Caco-2 (cell line): ENCODE measurements around the gene MYPOP. TPM values are rescaled to one million over a fixed set of nuclear protein-coding genes. Genes with fewer than 3 reads are reported as not detected.

Experiments
- BruUV-seq: library from RNA; stranded (reverse); fragments of 400-500 nt; replicated peaks from 2 replicates; lab custom pipeline; 2021; lab: Mats Ljungman, UMichigan
- CTCF ChIA-PET: fragments of 300-600 bp; sonication (Branson Sonifier 250); formaldehyde crosslinking; loops from one replicate; lab custom pipeline; 2022; ENCODE audit warnings: antibody characterized with exemption; lab: Charles Lee
- POLR2A ChIA-PET: fragments of 300-600 bp; sonication (Branson Sonifier 250); formaldehyde crosslinking; loops from one replicate; lab custom pipeline; 2022; ENCODE audit warnings: antibody characterized with exemption; lab: Charles Lee
- DNase-seq, 2 experiments: peaks; one replicate each; pipeline versions ENCODE4 v3.0.0 to v3.0.0-alpha.2; 2020 to 2022
- H3K27me3 ChIP-seq: replicated peaks from 2 replicates; pipeline ENCODE4 v1.6.0; 2011; ENCODE audit warnings: low read length; ENCODE audit not compliant: control insufficient read depth, insufficient read depth
- H3K36me3 ChIP-seq: 2 replicates; pipeline ENCODE4 v1.5.1; 2011; ENCODE audit warnings: low read length; ENCODE audit not compliant: control insufficient read depth, insufficient read depth
- H3K4me1 ChIP-seq: fragments of 250-450 bp; sonication (Bioruptor Pico); 2 replicates; pipeline ENCODE4 v1.5.1; 2020; ENCODE audit warnings: mild to moderate bottlenecking
- H3K4me3 ChIP-seq: 2 replicates; pipeline ENCODE4 v1.5.1; 2011; ENCODE audit warnings: low read depth, mild to moderate bottlenecking, control low read depth, low read length
- H3K9me3 ChIP-seq: fragments of 250-450 bp; sonication (Bioruptor Pico); 2 replicates; pipeline ENCODE4 v1.5.1; 2020; ENCODE audit warnings: mild to moderate bottlenecking, moderate library complexity
- H3K27ac Mint-ChIP-seq: one replicate; pipeline ENCODE4 v1.8.0; 2022; ENCODE audit warnings: mixed read lengths; ENCODE audit not compliant: unreplicated experiment
- H3K27me3 Mint-ChIP-seq: one replicate; pipeline ENCODE4 v1.8.0; 2022; ENCODE audit warnings: mixed read lengths; ENCODE audit not compliant: insufficient read depth, unreplicated experiment
- H3K36me3 Mint-ChIP-seq: one replicate; pipeline ENCODE4 v1.8.0; 2022; ENCODE audit warnings: mild to moderate bottlenecking, mixed read lengths; ENCODE audit not compliant: insufficient read depth, unreplicated experiment
- H3K4me1 Mint-ChIP-seq: one replicate; pipeline ENCODE4 v1.8.0; 2022; ENCODE audit warnings: low read depth, mixed read lengths; ENCODE audit not compliant: unreplicated experiment
- H3K4me3 Mint-ChIP-seq: one replicate; pipeline ENCODE4 v1.8.0; 2022; ENCODE audit warnings: mild to moderate bottlenecking, moderate library complexity, mixed read lengths; ENCODE audit not compliant: unreplicated experiment
- H3K9me3 Mint-ChIP-seq: one replicate; pipeline ENCODE4 v1.8.0; 2022; ENCODE audit warnings: mixed read lengths; ENCODE audit not compliant: unreplicated experiment
- CTCF ChIP-seq, 2 experiments: fragments of 200-600 bp in 1 of 2; IDR thresholded peaks; 1 replicate in 1 of 2; 2 replicates in 1 of 2; pipeline versions ENCODE4 v1.5.1 to v1.8.0; 2011 to 2022; ENCODE audit warnings: antibody characterized with exemption in 1 of 2, control low read depth in 1 of 2, inconsistent platforms in 1 of 2, low read depth in 1 of 2, low read length in 1 of 2, mild to moderate bottlenecking in 1 of 2, moderate library complexity in 1 of 2; ENCODE audit not compliant: insufficient read depth in 1 of 2, severe bottlenecking in 1 of 2, unreplicated experiment in 1 of 2
- intact Hi-C: fragments of 100-400 bp; cut with micrococcal nuclease; formaldehyde crosslinking; loops from one replicate; pipeline ENCODE4 v1.10.0; 2022; ENCODE audit not compliant: unreplicated experiment
- total RNA-seq: library from RNA; stranded (reverse); gene quantifications from 2 replicates; pipeline ENCODE4 v1.2.3, GENCODE V29; 2022

The MYPOP gene
- total RNA-seq, 1 experiment from 2014 or later = 15.8 TPM

DNA sequence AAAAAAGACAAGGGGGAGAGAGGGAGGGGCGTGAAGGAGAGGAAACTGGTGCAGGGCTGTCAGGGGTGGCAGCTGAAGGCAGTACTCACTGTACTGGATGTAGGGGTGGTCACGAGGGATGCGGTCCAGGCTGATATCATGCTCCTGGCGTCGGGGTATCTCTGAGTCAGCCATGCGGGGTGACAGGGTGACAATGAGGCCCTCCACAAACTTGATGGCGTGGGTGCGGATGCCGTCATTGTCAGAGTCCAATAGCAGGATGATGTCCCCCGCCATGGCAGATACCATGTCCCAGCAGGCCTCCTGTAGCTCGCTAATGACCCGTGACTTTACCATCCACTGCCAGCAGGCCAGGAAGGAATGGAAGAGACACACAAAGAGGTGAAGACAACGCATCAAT, 54.8 kb downstream of the MYPOP start:
- Mint-ChIP-seq H3K4me3 (no peak overlapping the region), H3K27me3 (no peaks in the 10 kb centered on the region), H3K36me3 (peaks cover 93% of the 10 kb centered on the region), H3K27ac (no peak overlapping the region), H3K9me3 (no peaks in the 10 kb centered on the region), H3K4me1 (no peaks in the 10 kb centered on the region)
- CTCF ChIA-PET = no interaction called here
- Histone ChIP-seq H3K4me1 (no peaks in the 10 kb centered on the region), H3K36me3 (peaks cover 11% of the 10 kb centered on the region), H3K4me3 (no peak overlapping the region), H3K9me3 (no peaks in the 10 kb centered on the region), H3K27me3 (no peaks in the 10 kb centered on the region)
- intact Hi-C loops = no loop called here
- TF ChIP-seq CTCF (IDR thresholded peaks at IDR 0.05; ENCODE audit: insufficient read depth in 1 of 2, low read depth in 1 of 2, low read length in 1 of 2, severe bottlenecking in 1 of 2, unreplicated experiment in 1 of 2) = no peak
- DNase-seq = no peak
- POLR2A ChIA-PET = no interaction called here
- BruUV-seq = no TSS peak

GRCh38 chr19:45842198-45842597, 60.2 kb downstream of the MYPOP start:
- no peak overlapping the region for H3K4me3 Mint-ChIP-seq
- no peak for DNase-seq
- Histone ChIP-seq H3K4me1 (no peaks in the 10 kb centered on the region), H3K4me3 (no peak overlapping the region), H3K9me3 (no peaks in the 10 kb centered on the region), H3K27me3 (no peaks in the 10 kb centered on the region), H3K36me3 (peaks cover 3% of the 10 kb centered on the region)
- no peak for TF ChIP-seq CTCF (IDR thresholded peaks at IDR 0.05; ENCODE audit: insufficient read depth in 1 of 2, low read depth in 1 of 2, low read length in 1 of 2, severe bottlenecking in 1 of 2, unreplicated experiment in 1 of 2)
- ChIA-PET CTCF (interaction anchor here (0.6 kb wide), 1 partner anchor 165 kb away, joined by 3 read pairs; no protein-coding TSS in a partner anchor), POLR2A (no interaction called here)
- H3K27ac Mint-ChIP-seq = no peak overlapping the region
- H3K4me1 Mint-ChIP-seq = no peaks in the 10 kb centered on the region
- peaks cover 89% of the 10 kb centered on the region for H3K36me3 Mint-ChIP-seq
- no TSS peak for BruUV-seq
- no peaks in the 10 kb centered on the region for H3K27me3 Mint-ChIP-seq
- no peaks in the 10 kb centered on the region for H3K9me3 Mint-ChIP-seq
- intact Hi-C loops = no loop called here

Other genes with a start within 250 kb of the MYPOP start
- 2.6 and 4.6 TPM in 2 replicates for gene GIPR, start 234.4 kb downstream of the MYPOP start, total RNA-seq
- gene SNRPD2, start 210.7 kb downstream of the MYPOP start, total RNA-seq = 579 and 587 TPM in 2 replicates
- gene QPCTL, start 209.9 kb downstream of the MYPOP start, total RNA-seq = 16.9 and 20.2 TPM in 2 replicates
- gene FBXO46, start 171.7 kb downstream of the MYPOP start, total RNA-seq = 31.0 and 37.0 TPM in 2 replicates
- not detected in 2 replicates for gene MEIOSIN, start 169.2 kb downstream of the MYPOP start, total RNA-seq
- gene SIX5, start 133.4 kb downstream of the MYPOP start, total RNA-seq = 23.7 and 28.6 TPM in 2 replicates
- 28.1 and 30.2 TPM in 2 replicates for gene DMPK, start 120.1 kb downstream of the MYPOP start, total RNA-seq
- 72.4 and 76.3 TPM in 2 replicates for gene DMWD, start 109.8 kb downstream of the MYPOP start, total RNA-seq
- gene RSPH6A, start 87.3 kb downstream of the MYPOP start, total RNA-seq = 0.23 and 0.30 TPM in 2 replicates
- 81.8 and 85.0 TPM in 2 replicates for gene SYMPK, start 39.5 kb downstream of the MYPOP start, total RNA-seq
- gene FOXA3, start 38.3 kb downstream of the MYPOP start, total RNA-seq = 15.3 and 19.0 TPM in 2 replicates
- gene IRF2BP1, start 16.5 kb downstream of the MYPOP start, total RNA-seq = 27.6 and 29.2 TPM in 2 replicates
- gene NANOS2, start 12.2 kb upstream of the MYPOP start, total RNA-seq = not detected in 2 replicates
- gene NOVA2, start 71.3 kb upstream of the MYPOP start, total RNA-seq = 0.05 TPM in 1 of 2 replicates, not detected in the other
- 17.1 and 21.1 TPM in 2 replicates for gene CCDC61, start 92.9 kb upstream of the MYPOP start, total RNA-seq
- gene PGLYRP1, start 120.4 kb upstream of the MYPOP start, total RNA-seq = not detected in 2 replicates
- 3.9 and 4.4 TPM in 2 replicates for gene IGFL4, start 138.4 kb upstream of the MYPOP start, total RNA-seq
- gene IGFL3, start 222.1 kb upstream of the MYPOP start, total RNA-seq = 0.53 TPM in 1 of 2 replicates, not detected in the other
- 57.7 and 64.7 TPM in 2 replicates for gene IGFL2, start 245.6 kb upstream of the MYPOP start, total RNA-seq